ENCODE measurements around the gene SYP.
"Not testable (repeated sequence)": the region's sequence is repeated elsewhere in the genome, so short reads cannot be mapped to it uniquely, and the experiment has no call there.

The SYP gene

DNA sequence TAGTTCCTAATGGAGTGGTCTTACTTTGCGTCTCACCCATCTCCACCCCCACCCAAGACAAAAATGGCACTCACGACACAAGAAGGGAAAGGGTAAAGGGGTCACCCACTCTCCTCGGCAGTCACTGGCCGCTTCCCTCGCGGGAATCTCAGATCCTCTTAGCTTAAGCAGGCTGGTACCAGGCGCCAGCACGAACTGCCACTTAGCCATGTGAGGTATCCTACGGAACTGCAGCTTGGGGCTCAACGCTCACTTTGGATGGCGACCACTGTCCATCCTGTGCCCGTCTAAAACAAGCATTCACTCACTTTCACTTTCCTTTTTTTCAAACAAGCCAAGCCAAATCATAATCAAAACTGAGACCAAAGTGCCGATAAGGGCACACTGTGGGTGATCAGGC, 52.1 kb downstream of the SYP start:
- TF ChIP-seq, protein P1, sequence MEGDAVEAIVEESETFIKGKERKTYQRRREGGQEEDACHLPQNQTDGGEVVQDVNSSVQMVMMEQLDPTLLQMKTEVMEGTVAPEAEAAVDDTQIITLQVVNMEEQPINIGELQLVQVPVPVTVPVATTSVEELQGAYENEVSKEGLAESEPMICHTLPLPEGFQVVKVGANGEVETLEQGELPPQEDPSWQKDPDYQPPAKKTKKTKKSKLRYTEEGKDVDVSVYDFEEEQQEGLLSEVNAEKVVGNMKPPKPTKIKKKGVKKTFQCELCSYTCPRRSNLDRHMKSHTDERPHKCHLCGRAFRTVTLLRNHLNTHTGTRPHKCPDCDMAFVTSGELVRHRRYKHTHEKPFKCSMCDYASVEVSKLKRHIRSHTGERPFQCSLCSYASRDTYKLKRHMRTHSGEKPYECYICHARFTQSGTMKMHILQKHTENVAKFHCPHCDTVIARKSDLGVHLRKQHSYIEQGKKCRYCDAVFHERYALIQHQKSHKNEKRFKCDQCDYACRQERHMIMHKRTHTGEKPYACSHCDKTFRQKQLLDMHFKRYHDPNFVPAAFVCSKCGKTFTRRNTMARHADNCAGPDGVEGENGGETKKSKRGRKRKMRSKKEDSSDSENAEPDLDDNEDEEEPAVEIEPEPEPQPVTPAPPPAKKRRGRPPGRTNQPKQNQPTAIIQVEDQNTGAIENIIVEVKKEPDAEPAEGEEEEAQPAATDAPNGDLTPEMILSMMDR (IDR thresholded peaks at IDR 0.05), result no peak
- TF ChIP-seq ZFX (IDR thresholded peaks at IDR 0.05; ENCODE audit: borderline replicate concordance), result no peak
- H3K27ac ChIP-seq, result peak overlapping the region; percentile 83

DNA sequence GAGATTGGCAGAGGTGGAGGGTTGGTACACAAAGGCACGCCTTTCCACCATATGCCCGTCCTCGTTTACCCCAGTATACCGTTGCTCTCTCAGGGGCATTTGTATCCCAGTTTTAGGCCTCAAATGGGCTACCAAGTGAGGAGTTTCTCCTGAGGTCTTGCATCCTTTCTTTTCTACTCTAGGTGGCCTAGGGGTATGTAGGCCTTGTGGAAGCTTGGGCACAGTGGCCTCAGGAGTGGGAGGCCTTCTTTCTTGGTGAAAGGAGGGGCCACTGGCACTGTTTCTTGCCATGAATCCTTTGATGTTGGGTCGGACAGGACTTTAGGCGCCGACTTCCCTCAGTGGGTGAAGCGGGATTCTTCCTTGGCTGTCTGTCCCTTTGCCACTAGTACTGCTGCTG, 52.7 kb downstream of the SYP start:
- no peak for TF ChIP-seq ZFX (IDR thresholded peaks at IDR 0.05; ENCODE audit: borderline replicate concordance)
- TF ChIP-seq, protein P1 (IDR thresholded peaks at IDR 0.05), result no peak
- no peak overlapping the region for H3K27ac ChIP-seq

DNA sequence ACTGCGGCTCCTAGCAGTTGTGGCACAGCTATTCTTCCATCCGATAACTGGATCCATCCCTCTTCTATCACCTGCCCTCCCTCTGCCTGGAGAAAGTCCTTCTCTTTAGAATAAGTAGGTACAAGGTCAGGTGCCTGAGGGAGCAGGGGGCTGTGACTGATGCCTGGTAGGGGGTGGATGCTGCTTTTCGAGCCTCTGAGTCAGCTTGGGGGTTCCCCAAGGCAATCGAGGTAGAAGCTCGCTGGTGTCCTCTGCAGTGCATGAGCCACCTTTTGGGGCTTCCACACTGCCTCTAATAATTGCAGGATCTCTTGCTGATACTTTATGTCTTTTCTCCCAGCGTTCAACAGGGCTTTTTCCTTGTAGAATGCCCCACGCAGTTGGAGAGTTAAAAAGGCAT, 56.8 kb downstream of the SYP start:
- not testable (repeated sequence) for H3K27ac ChIP-seq

GRCh38 chrX:49142264-49142663, 57.7 kb downstream of the SYP start:
- not testable (repeated sequence) for H3K27ac ChIP-seq

DNA sequence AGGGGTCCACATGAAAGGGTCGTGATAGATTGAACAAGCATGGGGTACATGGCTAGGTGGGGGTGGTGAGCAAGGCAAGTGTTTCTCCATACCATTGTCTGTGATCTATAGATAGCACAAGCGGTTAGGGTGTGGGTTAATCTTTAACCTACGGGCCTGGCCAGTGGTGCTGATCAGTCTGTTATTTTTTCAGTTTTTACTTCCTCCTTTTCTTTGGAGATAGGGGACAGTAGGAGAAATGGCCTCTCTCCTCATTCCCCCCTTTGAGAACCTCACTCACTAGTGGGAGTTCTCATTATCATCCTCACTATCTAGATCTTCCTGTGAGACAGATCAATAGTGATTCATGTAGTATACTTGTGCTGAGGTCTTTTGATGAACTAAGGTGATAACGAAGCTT, 60.3 kb downstream of the SYP start:
- TF ChIP-seq ZFX (IDR thresholded peaks at IDR 0.05; ENCODE audit: borderline replicate concordance), result no peak
- TF ChIP-seq, protein P1 (IDR thresholded peaks at IDR 0.05), result no peak
- H3K27ac ChIP-seq, result no peak overlapping the region
